ENCODE data around the gene PTGES2. TPM values are rescaled to one million over a fixed set of nuclear protein-coding genes. Genes with fewer than 3 reads are reported as not detected.

PTGES2 gene
- 84.6 and 89.8 TPM in 2 replicates for total RNA-seq

GRCh38 chr9:128127568-128127989 is at the start of gene PTGES2:
Gene PTGES2 (minus strand): TSS chr9:128127729. CDS start chr9:128127717, 12 bp downstream.
- H3K36me3 Mint-ChIP-seq (ENCODE audit: low read depth), result peaks cover 20% of the 10 kb centered on the region

DNA sequence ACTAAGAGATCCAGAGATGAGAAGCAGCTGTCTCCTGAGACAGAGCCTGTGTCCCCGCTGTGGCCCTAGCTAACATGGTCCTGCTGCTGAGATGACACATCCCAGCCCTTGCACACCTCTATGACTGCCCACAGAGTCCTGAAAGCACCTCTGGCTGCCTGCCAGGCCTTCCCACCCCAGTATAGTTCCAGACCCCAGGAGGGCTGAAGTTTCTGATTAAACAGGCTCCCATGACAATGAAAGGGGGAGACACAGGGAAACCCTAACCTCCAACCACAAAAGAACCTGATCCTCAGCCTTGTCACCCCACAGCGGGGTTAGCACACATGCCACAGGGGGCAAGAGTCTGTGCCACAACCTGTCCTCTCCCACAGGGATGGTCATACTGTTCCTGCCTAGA is 48.2 kb upstream of the PTGES2 start:
- DNase-seq, result no peak
- Mint-ChIP-seq H3K36me3 (ENCODE audit: low read depth) (peaks cover 43% of the 10 kb centered on the region), H3K27ac (no peak overlapping the region), H3K4me1 (peaks cover 3% of the 10 kb centered on the region), H3K27me3 (no peaks in the 10 kb centered on the region), H3K4me3 (no peak overlapping the region), H3K9me3 (peaks cover 4% of the 10 kb centered on the region)
- intact Hi-C loops (cut with micrococcal nuclease), result no loop called here

More at GRCh38 chr9:128127568-128127989, at the start of gene PTGES2:
- Mint-ChIP-seq H3K27ac (peak within 1 kb of the TSS; percentile 99), H3K27me3 (peaks cover 3% of the 10 kb centered on the region), H3K4me3 (peak within 1 kb of the TSS; percentile 99), H3K4me1 (peaks cover 29% of the 10 kb centered on the region), H3K9me3 (no peaks in the 10 kb centered on the region)
- intact Hi-C loops (cut with micrococcal nuclease), result loop anchor here (1.0 to 5.0 kb wide), 4 partner anchors 10 to 351 kb away; partner anchors contain the start of genes CIZ1 and DNM1
- peak; percentile 95 for DNase-seq

DNA sequence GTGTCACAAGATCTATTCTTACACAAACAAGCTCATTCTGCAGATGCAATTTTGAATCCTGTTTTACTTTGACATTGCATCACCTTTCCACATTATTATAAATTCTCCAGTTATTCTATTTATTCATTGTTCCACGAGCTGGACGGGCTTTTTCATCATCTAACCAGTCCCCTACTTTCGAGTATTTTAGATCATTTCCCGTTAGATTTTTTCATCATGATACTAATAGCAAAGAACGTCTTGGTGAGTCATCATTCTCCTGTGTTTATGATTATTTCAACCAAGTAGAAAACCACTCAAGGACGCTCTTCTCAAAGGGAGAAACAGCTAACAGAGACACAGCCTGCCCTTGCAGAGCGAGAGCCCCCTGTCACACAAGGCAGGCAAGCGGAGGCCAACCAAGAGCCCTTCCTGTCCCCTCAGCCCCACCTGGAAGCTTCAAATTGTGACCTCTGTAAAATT is 47.6 kb upstream of the PTGES2 start:
- Mint-ChIP-seq H3K9me3 (peaks cover 2% of the 10 kb centered on the region), H3K36me3 (ENCODE audit: low read depth) (peaks cover 39% of the 10 kb centered on the region), H3K27ac (no peak overlapping the region), H3K4me1 (peaks cover 3% of the 10 kb centered on the region), H3K4me3 (no peak overlapping the region), H3K27me3 (no peaks in the 10 kb centered on the region)
- DNase-seq, result no peak
- intact Hi-C loops (cut with micrococcal nuclease), result no loop called here

- H3K4me1 Mint-ChIP-seq, result peaks cover 3% of the 10 kb centered on the region
- DNase-seq, result no peak
- no peak overlapping the region for H3K27ac Mint-ChIP-seq
- H3K9me3 Mint-ChIP-seq, result no peaks in the 10 kb centered on the region
- H3K27me3 Mint-ChIP-seq, result no peaks in the 10 kb centered on the region
- no peak overlapping the region for H3K4me3 Mint-ChIP-seq
- peaks cover 34% of the 10 kb centered on the region for H3K36me3 Mint-ChIP-seq (ENCODE audit: low read depth)
- intact Hi-C loops (cut with micrococcal nuclease), result no loop called here
Observed at GRCh38 chr9:128174062-128174461, 46.5 kb upstream of the PTGES2 start.

- DNase-seq, result no peak
- H3K4me1 Mint-ChIP-seq, result peaks cover 2% of the 10 kb centered on the region
- no peaks in the 10 kb centered on the region for H3K27me3 Mint-ChIP-seq
- H3K36me3 Mint-ChIP-seq (ENCODE audit: low read depth), result peaks cover 31% of the 10 kb centered on the region
- H3K27ac Mint-ChIP-seq, result no peak overlapping the region
- H3K4me3 Mint-ChIP-seq, result no peak overlapping the region
- intact Hi-C loops (cut with micrococcal nuclease), result no loop called here
- H3K9me3 Mint-ChIP-seq, result no peaks in the 10 kb centered on the region
Observed at GRCh38 chr9:128169925-128170324, 42.4 kb upstream of the PTGES2 start.

DNA sequence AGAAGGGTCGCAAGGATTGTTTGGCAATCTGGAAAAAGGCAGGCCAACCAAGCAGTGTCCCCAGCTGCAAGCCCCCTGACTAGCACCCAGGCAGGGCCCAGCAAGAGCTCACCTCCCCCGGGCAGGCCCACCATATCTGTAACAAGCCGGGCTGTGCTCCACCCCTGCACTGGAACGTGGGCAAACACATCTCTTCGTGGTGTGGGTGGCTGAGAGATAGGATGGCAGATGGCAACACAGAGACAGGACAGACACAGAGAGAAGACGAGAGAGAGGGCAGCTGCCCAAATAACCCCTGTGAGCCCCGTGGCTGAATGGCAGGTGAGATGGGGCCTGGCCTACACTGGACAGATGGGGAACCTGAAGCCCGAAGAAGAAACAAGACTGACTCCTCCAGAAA is 42.0 kb upstream of the PTGES2 start:
- no peak overlapping the region for H3K27ac Mint-ChIP-seq
- no peaks in the 10 kb centered on the region for H3K27me3 Mint-ChIP-seq
- H3K9me3 Mint-ChIP-seq, result no peaks in the 10 kb centered on the region
- intact Hi-C loops (cut with micrococcal nuclease), result no loop called here
- no peak for DNase-seq
- H3K4me3 Mint-ChIP-seq, result no peak overlapping the region
- H3K36me3 Mint-ChIP-seq (ENCODE audit: low read depth), result peaks cover 30% of the 10 kb centered on the region
- peaks cover 2% of the 10 kb centered on the region for H3K4me1 Mint-ChIP-seq

GRCh38 chr9:128168731-128169308 is 41.3 kb upstream of the PTGES2 start:
- intact Hi-C loops (cut with micrococcal nuclease), result no loop called here
- Mint-ChIP-seq H3K27ac (no peak overlapping the region), H3K9me3 (no peaks in the 10 kb centered on the region), H3K27me3 (no peaks in the 10 kb centered on the region), H3K4me1 (peaks cover 2% of the 10 kb centered on the region), H3K4me3 (no peak overlapping the region), H3K36me3 (ENCODE audit: low read depth) (peaks cover 34% of the 10 kb centered on the region)
- no peak for DNase-seq

DNA sequence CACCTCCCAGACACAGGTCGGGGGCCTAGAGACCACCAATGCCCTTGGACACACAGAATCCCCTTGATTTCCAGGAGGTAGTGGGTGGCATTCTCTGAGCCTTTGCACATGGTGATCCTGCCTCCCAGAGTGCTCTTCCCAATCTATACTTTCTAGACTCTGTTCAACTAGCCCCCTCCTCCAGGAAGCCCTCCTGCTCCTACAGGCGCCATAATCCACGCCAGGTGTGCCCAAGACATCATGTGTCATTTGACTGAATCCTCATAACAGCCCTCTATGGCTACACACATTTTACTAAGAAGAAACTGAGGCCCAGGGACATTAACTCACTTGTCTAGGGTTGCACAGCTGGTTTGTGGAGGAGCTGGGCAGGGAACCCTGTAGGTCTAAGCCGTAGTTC is 39.7 kb upstream of the PTGES2 start:
- H3K4me3 Mint-ChIP-seq, result no peak overlapping the region

DNA sequence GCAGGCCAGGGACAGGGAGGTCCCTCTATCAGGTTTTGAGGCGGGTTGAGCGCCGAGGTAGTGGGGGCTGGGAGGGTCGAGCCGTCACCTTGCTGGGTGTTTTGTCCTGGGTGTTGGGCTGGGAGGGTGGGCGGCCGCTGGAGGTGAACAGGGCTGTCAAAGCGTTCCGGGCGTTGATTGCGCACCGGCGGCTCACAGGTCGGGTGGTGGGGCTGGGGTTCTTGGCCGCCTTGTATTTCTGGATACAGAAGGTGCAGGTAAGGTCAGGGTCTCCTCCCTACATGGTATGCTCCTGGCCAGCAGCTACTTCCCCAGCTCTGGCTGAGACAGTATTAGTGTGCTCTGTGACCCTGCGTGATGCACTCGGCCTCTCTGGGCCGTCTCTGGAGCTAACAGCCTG is 38.6 kb upstream of the PTGES2 start:
- DNase-seq, result no peak
- Mint-ChIP-seq H3K36me3 (ENCODE audit: low read depth) (peaks cover 43% of the 10 kb centered on the region), H3K27me3 (no peaks in the 10 kb centered on the region), H3K9me3 (no peaks in the 10 kb centered on the region), H3K27ac (no peak overlapping the region), H3K4me3 (no peak overlapping the region), H3K4me1 (peaks cover 16% of the 10 kb centered on the region)
- intact Hi-C loops (cut with micrococcal nuclease), result no loop called here

More for the DNA sequence above, 39.7 kb upstream of the PTGES2 start:
- intact Hi-C loops (cut with micrococcal nuclease), result no loop called here
- H3K27ac Mint-ChIP-seq, result no peak overlapping the region
- DNase-seq, result no peak
- no peaks in the 10 kb centered on the region for H3K9me3 Mint-ChIP-seq
- H3K36me3 Mint-ChIP-seq (ENCODE audit: low read depth), result peaks cover 39% of the 10 kb centered on the region
- no peaks in the 10 kb centered on the region for H3K27me3 Mint-ChIP-seq
- H3K4me1 Mint-ChIP-seq, result peaks cover 8% of the 10 kb centered on the region

GRCh38 chr9:128164307-128164885 is 36.9 kb upstream of the PTGES2 start:
- Mint-ChIP-seq H3K27me3 (no peaks in the 10 kb centered on the region), H3K9me3 (no peaks in the 10 kb centered on the region), H3K36me3 (ENCODE audit: low read depth) (peaks cover 39% of the 10 kb centered on the region), H3K4me1 (peaks cover 23% of the 10 kb centered on the region), H3K27ac (no peak overlapping the region), H3K4me3 (no peak overlapping the region)
- no peak for DNase-seq
- intact Hi-C loops (cut with micrococcal nuclease), result no loop called here

- no peak overlapping the region for H3K27ac Mint-ChIP-seq
- no peaks in the 10 kb centered on the region for H3K27me3 Mint-ChIP-seq
- peaks cover 25% of the 10 kb centered on the region for H3K4me1 Mint-ChIP-seq
- no peaks in the 10 kb centered on the region for H3K9me3 Mint-ChIP-seq
- H3K4me3 Mint-ChIP-seq, result no peak overlapping the region
- intact Hi-C loops (cut with micrococcal nuclease), result no loop called here
- DNase-seq, result no peak
- peaks cover 34% of the 10 kb centered on the region for H3K36me3 Mint-ChIP-seq (ENCODE audit: low read depth)
Observed at GRCh38 chr9:128163523-128164306, 36.2 kb upstream of the PTGES2 start.

DNA sequence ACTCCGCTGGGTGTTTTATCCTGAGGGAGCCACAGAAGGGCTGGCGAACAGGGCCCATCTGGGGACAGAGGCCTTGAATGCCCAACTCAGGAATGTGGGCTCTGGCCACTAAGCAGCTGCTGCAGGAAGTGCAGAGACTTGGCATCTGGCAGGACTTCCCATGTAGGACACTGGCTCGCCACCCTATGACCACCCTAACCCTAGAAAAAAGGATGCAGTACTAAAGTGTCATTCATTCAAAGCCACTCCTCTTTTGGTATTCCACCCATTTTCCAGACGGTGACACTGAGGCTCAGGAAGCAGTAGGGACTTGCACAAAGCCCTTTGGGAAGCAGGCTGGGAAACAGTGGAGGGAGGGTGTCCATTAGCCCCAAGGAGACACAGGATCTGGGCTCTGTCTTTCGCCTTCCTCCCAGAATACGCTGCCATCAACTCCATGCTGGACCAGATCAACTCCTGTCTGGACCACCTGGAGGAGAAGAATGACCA is 35.5 kb upstream of the PTGES2 start:
- intact Hi-C loops (cut with micrococcal nuclease), result no loop called here
- Mint-ChIP-seq H3K27ac (no peak overlapping the region), H3K4me3 (no peak overlapping the region), H3K9me3 (no peaks in the 10 kb centered on the region), H3K36me3 (ENCODE audit: low read depth) (peaks cover 31% of the 10 kb centered on the region), H3K27me3 (no peaks in the 10 kb centered on the region), H3K4me1 (peaks cover 23% of the 10 kb centered on the region)
- no peak for DNase-seq

- H3K36me3 Mint-ChIP-seq (ENCODE audit: low read depth), result peaks cover 31% of the 10 kb centered on the region
- H3K27me3 Mint-ChIP-seq, result no peaks in the 10 kb centered on the region
- intact Hi-C loops (cut with micrococcal nuclease), result no loop called here
- no peaks in the 10 kb centered on the region for H3K9me3 Mint-ChIP-seq
- DNase-seq, result no peak
- H3K27ac Mint-ChIP-seq, result no peak overlapping the region
- peaks cover 23% of the 10 kb centered on the region for H3K4me1 Mint-ChIP-seq
- peak overlapping the region; percentile 83 for H3K4me3 Mint-ChIP-seq
Observed at GRCh38 chr9:128162215-128163026, 34.9 kb upstream of the PTGES2 start.

Measured in activated CD4-positive, alpha-beta T cell treated with anti-CD3 and anti-CD28 coated beads, Interleukin-2, amount 10 ng/mL, durations not matched to agents 24 days and 14 days (primary cell).